Stimulated activated naive B cell treated with anti-CD40 and anti-IgM and Interleukin-4, amounts not matched to agents 10 μg/mL and 1 μg/mL and 100 μg/mL, for 72 hours (primary cell): ENCODE data around the gene PNCK.
A peak's percentile ranks its signal among the peaks of the same experiment; 100 is the strongest.
"Not testable (repeated sequence)": the region's sequence is repeated elsewhere in the genome, so short reads cannot be mapped to it uniquely, and the experiment has no call there.

Experiments used
- ATAC-seq, 2 donors: fragments of 150-1000 bp; cut with Tn5 transposase; replicated peaks; 2 replicates each; pipeline ENCODE4 v1.10.0; 2021; ENCODE audit warnings: moderate library complexity in 1 of 2
- DNase-seq: peaks from one replicate; pipeline ENCODE4 v3.0.0; 2021
- H3K27ac Mint-ChIP-seq: one replicate; pipeline ENCODE4 v1.8.0; 2022; ENCODE audit warnings: mild to moderate bottlenecking, mixed read lengths
- H3K27me3 Mint-ChIP-seq, 2 donors: one replicate each; pipeline ENCODE4 v1.8.0; 2022; ENCODE audit warnings: mixed read lengths in 2 of 2
- H3K36me3 Mint-ChIP-seq, 2 donors: one replicate each; pipeline ENCODE4 v1.8.0; 2022; ENCODE audit warnings: mixed read lengths in 2 of 2, mild to moderate bottlenecking in 1 of 2
- H3K4me1 Mint-ChIP-seq, 2 donors: one replicate each; pipeline ENCODE4 v1.8.0; 2022; ENCODE audit warnings: mixed read lengths in 2 of 2, mild to moderate bottlenecking in 1 of 2
- H3K4me3 Mint-ChIP-seq, 2 donors: one replicate each; pipeline ENCODE4 v1.8.0; 2022; ENCODE audit warnings: mild to moderate bottlenecking in 2 of 2, mixed read lengths in 2 of 2, moderate library complexity in 1 of 2
- H3K9me3 Mint-ChIP-seq, 2 donors: one replicate each; pipeline ENCODE4 v1.8.0; 2022; ENCODE audit warnings: mixed read lengths in 2 of 2, mild to moderate bottlenecking in 1 of 2

Gene PNCK

DNA sequence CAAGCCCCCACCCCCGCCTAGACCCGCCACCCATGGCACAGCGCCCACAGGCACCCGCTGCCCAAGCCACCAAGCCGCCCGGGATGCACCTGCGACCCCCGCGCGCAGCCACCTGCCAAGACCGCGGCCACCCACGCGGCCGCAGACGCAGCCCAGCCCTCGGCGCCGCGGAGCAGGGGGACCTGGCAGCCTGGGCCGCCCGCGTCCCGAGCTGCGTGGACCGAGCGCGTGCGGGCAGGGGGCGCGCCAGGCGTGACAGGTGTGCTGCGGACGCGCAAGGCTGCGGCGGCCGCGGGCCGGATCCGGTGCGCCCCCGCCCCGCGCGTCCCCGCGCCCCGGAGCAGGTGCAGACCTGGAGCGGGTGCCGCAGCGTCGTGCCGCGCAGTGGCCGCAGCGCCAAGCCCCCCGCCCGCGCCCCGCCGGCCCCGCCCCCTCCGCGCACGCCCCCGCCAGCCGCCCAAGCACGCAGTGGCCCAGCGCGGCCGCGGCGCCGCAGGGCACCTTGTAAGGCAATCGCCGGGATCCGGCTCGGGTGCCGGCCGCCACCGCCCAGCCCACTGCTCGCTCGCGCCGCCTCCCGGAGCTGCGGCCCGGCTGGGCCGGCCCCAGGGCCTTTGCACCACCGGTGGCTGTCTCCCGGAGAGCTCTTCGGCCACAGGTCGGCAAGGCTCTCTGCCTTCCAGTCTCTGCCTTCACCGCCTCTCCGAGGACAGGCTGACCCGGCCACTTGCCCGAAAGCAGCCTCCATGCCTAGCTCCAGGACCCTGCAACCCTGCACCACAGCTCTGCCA lies at the start of gene PNCK:
Gene PNCK (minus strand): TSS at position 386 of the 791 bp plus-strand sequence. CDS start 737 bp downstream, outside the sequence.
- Mint-ChIP-seq H3K36me3 (peaks cover 0 to 2% of the 10 kb centered on the region in 2 donors), H3K4me1 (peaks cover 0 to 9% of the 10 kb centered on the region in 2 donors), H3K9me3 (no peaks in the 10 kb centered on the region), H3K27me3 (peaks cover 30 to 32% of the 10 kb centered on the region in 2 donors), H3K27ac (peak within 1 kb of the TSS; percentile 80), H3K4me3 (peak within 1 kb of the TSS; percentile 1 to 3)
- DNase-seq (no peak), ATAC-seq (no peak)

DNA sequence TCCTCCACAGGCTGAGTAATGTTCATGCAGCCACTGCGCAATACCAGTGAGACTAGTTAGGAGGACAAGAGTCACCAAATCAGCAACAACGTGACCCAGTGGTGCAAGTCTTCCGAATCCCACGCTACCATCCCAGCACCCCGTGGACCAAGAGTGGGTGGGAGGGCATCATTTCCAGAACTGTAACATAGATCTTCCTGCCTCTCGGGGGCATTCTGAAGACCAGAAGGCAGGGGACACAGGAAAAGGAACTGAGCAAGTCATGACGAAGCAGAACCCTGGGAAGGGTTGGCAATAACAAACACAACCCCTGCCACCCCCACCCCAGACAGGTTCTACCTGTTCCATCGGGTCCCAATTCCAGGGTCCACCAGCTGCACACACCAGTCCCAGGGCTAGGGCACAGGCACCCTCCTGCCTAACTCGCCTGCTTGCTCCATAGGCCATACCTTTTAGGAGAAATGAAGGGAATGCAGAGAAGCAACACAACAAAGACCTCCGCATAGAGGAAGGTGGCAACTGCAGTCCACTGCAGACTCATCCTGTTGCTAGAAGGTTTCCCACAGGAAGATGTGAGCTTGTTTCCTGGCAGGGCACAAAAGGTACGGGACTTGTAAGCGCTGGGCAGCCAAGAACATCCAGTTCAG lies 49.2 kb upstream of the PNCK start:
- H3K36me3 Mint-ChIP-seq = peaks cover 4 to 12% of the 10 kb centered on the region in 2 donors
- ATAC-seq (no peak), DNase-seq (no peak)
- H3K27me3 Mint-ChIP-seq = no peaks in the 10 kb centered on the region
- H3K27ac Mint-ChIP-seq = peak overlapping the region; percentile 93
- peak overlapping the region; percentile 89 to 91 for H3K4me3 Mint-ChIP-seq
- peaks cover 21 to 33% of the 10 kb centered on the region in 2 donors for H3K4me1 Mint-ChIP-seq
- H3K9me3 Mint-ChIP-seq = no peaks in the 10 kb centered on the region

DNA sequence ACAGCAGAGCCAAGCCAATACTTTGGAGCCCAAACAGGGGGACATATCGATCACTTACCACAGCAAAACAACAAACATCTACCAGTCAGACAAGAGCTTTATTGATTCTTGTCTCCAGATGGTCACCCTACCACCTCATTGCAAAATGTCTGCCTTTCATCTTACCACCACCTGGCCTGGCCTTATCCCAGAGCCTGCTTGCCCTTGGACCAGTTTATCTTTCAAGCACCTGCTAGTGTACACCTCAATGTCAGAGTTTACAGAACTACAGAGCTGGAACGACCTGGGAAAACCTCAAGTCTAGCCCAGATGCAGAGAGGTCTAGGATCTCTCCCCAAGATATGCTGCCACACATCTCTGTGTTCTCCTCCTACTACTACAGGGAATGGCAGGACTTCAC lies 46.1 kb upstream of the PNCK start:
- H3K27ac Mint-ChIP-seq = no peak overlapping the region
- H3K4me1 Mint-ChIP-seq = peaks cover 6 to 12% of the 10 kb centered on the region in 2 donors
- DNase-seq (no peak), ATAC-seq (no peak)
- peaks cover 9 to 12% of the 10 kb centered on the region in 2 donors for H3K36me3 Mint-ChIP-seq
- H3K4me3 Mint-ChIP-seq = no peak overlapping the region
- H3K27me3 Mint-ChIP-seq = no peaks in the 10 kb centered on the region
- H3K9me3 Mint-ChIP-seq = no peaks in the 10 kb centered on the region

DNA sequence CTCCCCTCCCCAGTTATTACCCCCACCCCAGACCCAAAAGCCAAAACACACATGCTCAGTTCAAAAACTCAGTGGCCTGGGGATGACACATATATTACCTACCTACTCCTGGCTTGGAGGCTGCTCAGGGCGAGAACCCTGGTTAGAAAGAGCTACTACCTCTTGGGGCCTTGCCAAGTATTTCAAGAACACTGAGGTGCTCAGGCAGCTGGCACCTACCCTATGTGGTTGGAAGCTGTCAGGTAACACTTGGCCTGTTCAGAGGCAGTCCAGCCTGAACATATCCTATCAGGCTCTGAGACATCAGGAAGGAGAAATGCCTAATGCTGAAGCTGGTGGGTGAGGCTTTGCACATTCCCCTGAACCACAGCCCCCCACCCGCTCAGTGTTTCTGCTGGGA lies 45.6 kb upstream of the PNCK start:
- no peak overlapping the region for H3K4me3 Mint-ChIP-seq
- no peak overlapping the region for H3K27ac Mint-ChIP-seq
- H3K9me3 Mint-ChIP-seq = no peaks in the 10 kb centered on the region
- no peaks in the 10 kb centered on the region for H3K27me3 Mint-ChIP-seq
- ATAC-seq = no peak
- H3K36me3 Mint-ChIP-seq = peaks cover 9 to 12% of the 10 kb centered on the region in 2 donors
- no peak for DNase-seq
- peaks cover 6 to 12% of the 10 kb centered on the region in 2 donors for H3K4me1 Mint-ChIP-seq

DNA sequence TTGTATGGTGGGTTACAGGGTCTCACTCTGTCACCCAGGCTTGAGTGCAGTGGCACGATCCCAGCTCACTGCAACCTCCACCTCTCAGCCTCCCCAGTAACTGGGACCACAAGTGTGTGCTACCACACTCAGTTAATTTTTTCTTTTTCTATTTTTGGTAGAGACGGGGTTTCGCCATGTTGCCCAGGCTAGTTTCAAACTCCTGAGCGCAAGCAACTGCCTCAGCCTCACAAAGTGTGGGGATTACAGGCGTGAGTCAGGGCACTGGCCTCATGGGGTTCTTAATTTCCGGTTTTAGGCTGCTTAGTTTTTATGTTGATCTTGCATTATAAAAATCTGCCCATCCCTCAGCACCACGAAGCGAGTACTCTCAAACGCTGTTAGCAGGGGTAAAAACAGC lies 43.8 kb upstream of the PNCK start:
- peaks cover 4 to 7% of the 10 kb centered on the region in 2 donors for H3K4me1 Mint-ChIP-seq
- H3K4me3 Mint-ChIP-seq = no peak overlapping the region
- ATAC-seq (no peak), DNase-seq (no peak)
- no peaks in the 10 kb centered on the region for H3K9me3 Mint-ChIP-seq
- peaks cover 13 to 20% of the 10 kb centered on the region in 2 donors for H3K36me3 Mint-ChIP-seq
- H3K27ac Mint-ChIP-seq = no peak overlapping the region
- no peaks in the 10 kb centered on the region for H3K27me3 Mint-ChIP-seq

DNA sequence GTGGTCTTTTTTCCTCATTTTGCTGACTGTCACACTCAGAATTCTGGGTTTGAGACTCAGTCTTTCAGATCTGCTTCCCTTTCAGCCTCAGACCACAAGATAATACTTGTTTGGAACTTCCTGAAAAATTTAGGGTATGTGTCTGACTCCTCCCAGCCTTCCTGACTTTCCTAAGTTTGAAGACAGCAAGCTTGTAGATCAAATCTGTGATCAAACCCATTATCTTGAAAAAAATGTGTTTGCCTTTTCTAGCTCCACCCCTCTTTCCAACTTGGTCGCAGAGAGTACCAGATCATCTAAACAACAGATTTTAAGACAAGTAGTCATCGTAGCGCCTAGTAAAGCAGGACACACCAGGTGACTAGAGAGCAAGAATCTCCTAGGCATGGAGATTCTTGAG lies 40.6 kb upstream of the PNCK start:
- DNase-seq = no peak
- Mint-ChIP-seq H3K36me3 (peaks cover 20 to 22% of the 10 kb centered on the region in 2 donors), H3K27ac (no peak overlapping the region), H3K27me3 (no peaks in the 10 kb centered on the region), H3K4me3 (no peak overlapping the region), H3K4me1 (peaks cover 0 to 6% of the 10 kb centered on the region in 2 donors), H3K9me3 (no peaks in the 10 kb centered on the region)
- no peak for ATAC-seq

DNA sequence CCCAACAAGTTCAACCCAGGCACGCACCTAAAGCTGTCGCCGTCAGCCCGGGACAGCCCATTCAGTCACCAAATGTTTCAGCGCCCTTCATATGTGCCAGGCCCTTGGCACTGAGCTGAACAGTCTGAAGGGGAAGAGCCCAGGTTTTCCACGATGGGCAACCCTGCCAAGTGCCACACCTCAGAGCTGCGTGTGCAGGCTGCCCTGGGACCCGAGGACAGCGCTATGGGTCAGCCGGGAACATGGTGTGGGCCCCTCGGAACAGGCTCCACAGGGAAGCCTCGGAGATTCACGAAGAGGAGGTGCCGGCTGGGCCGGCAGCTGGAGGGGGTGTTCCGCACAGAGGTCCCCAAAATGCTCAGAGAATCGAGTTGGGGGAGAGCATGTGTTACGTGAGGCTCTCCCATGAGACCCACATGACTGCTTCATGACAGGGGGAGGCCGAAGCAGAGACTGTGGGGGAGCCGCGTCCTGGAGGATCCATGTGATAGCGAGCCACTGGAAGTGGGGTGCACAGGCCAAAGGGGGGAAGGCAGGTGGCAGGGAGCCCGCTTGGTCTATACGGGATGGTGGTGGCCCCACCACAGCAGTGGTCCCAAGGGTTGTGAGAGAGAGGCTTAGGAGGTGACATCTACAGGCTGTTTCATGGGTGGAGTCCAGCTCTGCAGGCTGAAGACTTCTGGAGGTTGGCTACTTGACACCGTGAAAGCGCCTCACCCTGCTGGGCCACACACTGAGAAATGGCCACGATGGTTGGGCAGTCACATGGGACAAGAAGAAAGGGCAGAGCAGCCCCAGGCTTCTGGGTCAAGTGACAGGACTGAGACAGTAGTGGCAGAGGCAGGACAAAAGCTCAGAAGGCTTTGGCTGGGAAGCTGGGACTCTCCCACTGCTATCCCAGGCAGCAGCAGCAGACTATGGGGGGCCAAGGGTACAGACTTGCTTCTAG lies 36.4 kb upstream of the PNCK start:
- Mint-ChIP-seq H3K27me3 (peaks cover 0 to 8% of the 10 kb centered on the region in 2 donors), H3K36me3 (peaks cover 32% of the 10 kb centered on the region in 2 donors), H3K4me3 (no peak overlapping the region), H3K9me3 (no peaks in the 10 kb centered on the region), H3K27ac (no peak overlapping the region), H3K4me1 (peaks cover 0 to 11% of the 10 kb centered on the region in 2 donors)
- no peak for ATAC-seq
- DNase-seq = no peak

DNA sequence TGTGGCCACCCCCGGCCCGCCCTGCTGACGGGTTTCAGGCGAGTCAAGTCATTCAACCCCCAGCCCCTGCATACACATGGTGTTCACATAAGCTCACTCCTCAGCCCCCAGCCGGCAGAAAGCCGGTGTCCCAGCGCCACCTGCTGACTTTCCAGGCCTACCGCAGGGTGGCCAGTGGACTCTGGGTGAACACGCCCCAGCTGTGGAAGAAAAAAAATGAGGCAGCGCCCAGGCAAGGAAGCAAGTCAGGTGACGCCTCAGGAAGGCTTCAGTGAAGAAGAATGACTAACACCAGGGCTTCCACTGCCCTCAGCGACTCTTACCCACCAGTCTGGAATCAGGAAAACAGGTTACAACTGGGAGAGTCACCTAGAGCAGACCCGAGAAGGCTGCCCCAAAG lies 34.8 kb upstream of the PNCK start:
- Mint-ChIP-seq H3K27me3 (peaks cover 0 to 8% of the 10 kb centered on the region in 2 donors), H3K27ac (no peak overlapping the region), H3K4me1 (peaks cover 0 to 11% of the 10 kb centered on the region in 2 donors), H3K9me3 (no peaks in the 10 kb centered on the region), H3K36me3 (peaks cover 30 to 33% of the 10 kb centered on the region in 2 donors), H3K4me3 (no peak overlapping the region)
- ATAC-seq (peak; percentile 69 to 82), DNase-seq (no peak)

DNA sequence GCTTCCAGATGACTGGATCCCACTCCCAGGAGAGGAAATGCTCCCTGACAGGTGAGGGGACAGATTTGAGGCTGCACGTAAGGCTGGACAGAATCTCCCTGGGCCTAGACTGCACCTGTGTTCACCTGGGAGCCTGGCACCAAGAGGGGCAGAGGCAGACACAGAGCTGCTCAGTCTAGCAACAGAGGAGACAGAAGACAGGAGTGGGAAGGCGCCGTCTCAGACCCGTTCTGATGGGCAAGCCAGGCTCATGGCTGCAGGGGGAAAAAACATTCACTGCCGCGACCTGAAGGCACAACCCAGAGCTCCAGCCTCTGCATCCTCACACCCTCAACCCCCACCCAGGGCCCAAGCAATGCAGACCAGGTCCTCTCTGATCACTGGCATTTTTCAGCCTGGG lies 33.8 kb upstream of the PNCK start:
- DNase-seq (no peak), ATAC-seq (no peak)
- Mint-ChIP-seq H3K36me3 (peaks cover 29 to 33% of the 10 kb centered on the region in 2 donors), H3K27ac (no peak overlapping the region), H3K4me3 (no peak overlapping the region), H3K27me3 (peaks cover 0 to 8% of the 10 kb centered on the region in 2 donors), H3K4me1 (peaks cover 0 to 11% of the 10 kb centered on the region in 2 donors), H3K9me3 (no peaks in the 10 kb centered on the region)

DNA sequence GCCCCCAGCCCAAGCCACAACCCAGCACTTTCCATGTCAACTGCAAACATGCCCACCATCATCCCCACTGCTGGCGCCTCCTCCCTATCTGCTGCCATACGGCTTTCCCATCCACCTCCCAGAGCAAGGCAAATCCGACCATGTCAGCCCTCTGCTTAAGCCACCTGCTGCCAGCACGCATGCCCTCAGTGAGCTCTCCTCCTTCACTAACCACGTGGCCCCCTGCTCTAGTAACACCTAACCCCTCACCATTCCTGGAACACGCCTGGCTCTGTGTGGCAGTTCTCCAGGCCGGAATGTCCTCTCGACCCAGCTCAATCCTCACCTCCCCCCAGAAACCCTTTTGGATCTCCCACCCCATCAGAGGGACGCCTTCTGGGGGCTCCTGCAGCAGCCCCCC lies 33.2 kb upstream of the PNCK start:
- Mint-ChIP-seq H3K27ac (peak overlapping the region; percentile 44), H3K4me3 (no peak overlapping the region), H3K27me3 (peaks cover 0 to 8% of the 10 kb centered on the region in 2 donors), H3K9me3 (no peaks in the 10 kb centered on the region), H3K36me3 (peaks cover 29 to 33% of the 10 kb centered on the region in 2 donors), H3K4me1 (peaks cover 0 to 11% of the 10 kb centered on the region in 2 donors)
- ATAC-seq (no peak), DNase-seq (no peak)

DNA sequence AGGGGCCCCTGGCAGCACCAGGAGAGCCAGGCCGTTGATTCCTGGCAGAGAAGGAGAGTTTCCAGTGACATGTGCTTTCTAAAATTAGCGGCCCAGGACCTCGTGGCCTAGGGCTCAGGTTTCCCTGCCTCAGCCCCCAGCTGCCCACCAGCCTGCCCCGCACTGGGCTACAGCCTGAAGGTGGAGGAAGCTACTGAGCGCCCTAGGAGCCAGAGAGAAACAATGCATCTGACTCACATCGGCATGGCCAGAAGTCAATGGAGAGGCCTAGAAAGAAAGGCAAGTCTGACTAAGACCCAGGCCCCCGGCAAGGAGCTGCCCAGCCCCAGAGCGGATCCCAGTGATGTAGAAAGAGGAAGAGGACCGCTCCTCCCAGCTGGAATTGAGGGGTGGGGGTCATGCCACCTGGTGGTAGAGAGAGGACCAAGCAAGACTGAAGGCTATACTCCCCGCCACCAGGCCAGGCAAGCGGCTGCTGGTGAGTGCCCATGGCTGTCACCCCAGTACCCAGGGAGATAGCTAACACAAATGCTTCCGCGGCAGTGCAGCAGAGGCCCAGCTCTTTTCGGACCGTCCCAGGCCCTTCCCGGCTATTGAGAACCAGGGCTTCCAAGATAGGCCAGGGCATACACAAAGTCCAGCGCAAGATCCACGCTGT lies 31.9 kb upstream of the PNCK start:
- H3K36me3 Mint-ChIP-seq = peaks cover 27 to 36% of the 10 kb centered on the region in 2 donors
- peak overlapping the region; percentile 65 for H3K27ac Mint-ChIP-seq
- not testable (repeated sequence) for H3K27me3 Mint-ChIP-seq, H3K9me3 Mint-ChIP-seq, DNase-seq, H3K4me1 Mint-ChIP-seq, ATAC-seq, H3K4me3 Mint-ChIP-seq

DNA sequence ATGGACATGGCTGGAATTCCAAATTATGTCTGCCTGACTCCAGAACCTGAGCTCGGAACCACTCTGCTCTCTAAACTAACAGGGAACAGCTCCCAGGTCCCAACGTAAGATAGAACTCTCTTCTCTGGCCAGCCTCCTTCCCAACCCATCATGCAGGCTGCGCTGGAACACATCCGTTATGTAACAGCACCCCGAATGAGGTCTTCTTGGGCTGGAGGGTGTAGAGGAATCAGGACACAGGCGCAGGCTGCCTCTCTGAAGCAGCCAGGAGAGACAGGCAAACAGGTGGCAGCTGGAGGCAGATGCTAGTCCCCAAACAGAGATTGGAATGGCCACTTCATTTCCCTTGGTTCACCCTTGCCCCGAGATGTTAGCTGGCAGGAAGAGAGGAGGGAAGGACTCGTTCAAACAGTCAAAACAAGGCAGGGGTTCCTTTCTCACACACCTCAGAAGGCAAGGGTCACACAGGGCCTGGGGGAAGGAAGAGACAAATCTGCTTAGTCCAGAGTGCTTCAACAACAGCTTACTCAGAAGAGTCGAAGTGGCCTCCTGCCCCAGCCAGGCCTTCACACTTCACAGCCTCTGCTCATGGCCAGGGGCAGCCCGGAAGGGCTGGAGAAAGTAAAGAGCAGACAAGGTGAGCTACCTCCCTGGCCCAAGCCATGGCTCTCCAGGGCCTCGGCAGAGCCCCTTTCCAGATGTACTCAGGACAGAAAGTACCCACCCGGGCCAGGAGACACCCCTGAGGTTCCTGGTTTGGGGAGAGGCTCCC lies 31.2 kb upstream of the PNCK start:
- H3K27ac Mint-ChIP-seq, H3K9me3 Mint-ChIP-seq, H3K4me3 Mint-ChIP-seq, H3K4me1 Mint-ChIP-seq, ATAC-seq, DNase-seq, H3K27me3 Mint-ChIP-seq: not testable (repeated sequence)
- H3K36me3 Mint-ChIP-seq = peaks cover 27 to 39% of the 10 kb centered on the region in 2 donors

DNA sequence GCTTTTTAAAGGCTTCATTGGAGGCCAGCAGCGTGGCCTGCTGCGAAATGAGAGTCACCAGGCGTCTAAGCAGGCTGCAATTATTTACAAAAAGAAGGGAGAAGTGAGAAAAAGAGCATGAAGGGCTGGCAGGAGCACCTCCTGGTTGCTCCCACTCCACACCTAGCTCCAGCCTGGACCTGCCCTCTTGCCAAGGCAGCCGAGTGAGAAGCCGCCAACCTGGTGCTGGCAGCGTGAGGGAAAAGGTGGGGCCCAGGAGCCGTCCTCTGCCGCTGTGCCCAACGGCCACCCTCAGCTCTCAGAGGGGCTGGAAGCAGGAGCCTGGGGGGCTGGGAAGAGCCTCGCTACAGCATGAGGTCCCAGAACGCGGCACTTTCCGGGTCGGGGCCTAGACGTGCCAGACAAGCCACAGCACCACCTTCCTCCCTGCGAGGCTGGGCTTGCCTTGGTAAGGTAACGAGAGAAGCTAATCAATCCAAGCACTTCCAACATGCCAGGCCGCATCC lies 30.5 kb upstream of the PNCK start:
- H3K27ac Mint-ChIP-seq = no peak overlapping the region
- peaks cover 27 to 37% of the 10 kb centered on the region in 2 donors for H3K36me3 Mint-ChIP-seq
- peaks cover 0 to 8% of the 10 kb centered on the region in 2 donors for H3K4me1 Mint-ChIP-seq
- no peak for DNase-seq
- H3K9me3 Mint-ChIP-seq = no peaks in the 10 kb centered on the region
- no peak overlapping the region for H3K4me3 Mint-ChIP-seq
- H3K27me3 Mint-ChIP-seq = peaks cover 0 to 8% of the 10 kb centered on the region in 2 donors
- ATAC-seq = no peak
